Measurements from ENCODE around the gene LRRC7. TPM values are rescaled to one million over a fixed set of nuclear protein-coding genes. Genes with fewer than 3 reads are reported as not detected.

LRRC7 gene
- total and polyA plus RNA-seq, 2 of the 8 experiments (the other 6 are each of a cell fraction or from before 2014, with no cell fraction given) = 0.03 to 0.17 TPM

DNA sequence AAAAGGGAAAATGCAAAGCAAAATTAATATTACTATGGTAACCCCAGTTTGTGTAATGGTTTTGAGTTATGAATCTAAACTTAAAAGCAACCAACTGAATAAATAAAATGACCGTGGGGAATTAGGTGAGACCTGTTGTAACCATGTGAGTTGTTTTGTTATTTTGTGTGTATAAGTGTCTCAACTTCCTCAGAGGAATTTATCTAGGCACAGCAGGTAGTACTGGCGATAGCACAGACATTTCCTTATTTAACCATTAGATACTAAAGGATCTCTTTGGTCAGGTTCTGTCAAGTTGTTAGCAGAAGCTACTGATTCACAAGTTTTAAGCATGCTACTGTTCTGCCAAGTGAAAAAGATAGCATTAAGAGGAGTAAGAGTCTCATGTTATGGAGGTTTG, 39.3 kb upstream of the LRRC7 start (continued):
- TF ChIP-seq, protein P1, sequence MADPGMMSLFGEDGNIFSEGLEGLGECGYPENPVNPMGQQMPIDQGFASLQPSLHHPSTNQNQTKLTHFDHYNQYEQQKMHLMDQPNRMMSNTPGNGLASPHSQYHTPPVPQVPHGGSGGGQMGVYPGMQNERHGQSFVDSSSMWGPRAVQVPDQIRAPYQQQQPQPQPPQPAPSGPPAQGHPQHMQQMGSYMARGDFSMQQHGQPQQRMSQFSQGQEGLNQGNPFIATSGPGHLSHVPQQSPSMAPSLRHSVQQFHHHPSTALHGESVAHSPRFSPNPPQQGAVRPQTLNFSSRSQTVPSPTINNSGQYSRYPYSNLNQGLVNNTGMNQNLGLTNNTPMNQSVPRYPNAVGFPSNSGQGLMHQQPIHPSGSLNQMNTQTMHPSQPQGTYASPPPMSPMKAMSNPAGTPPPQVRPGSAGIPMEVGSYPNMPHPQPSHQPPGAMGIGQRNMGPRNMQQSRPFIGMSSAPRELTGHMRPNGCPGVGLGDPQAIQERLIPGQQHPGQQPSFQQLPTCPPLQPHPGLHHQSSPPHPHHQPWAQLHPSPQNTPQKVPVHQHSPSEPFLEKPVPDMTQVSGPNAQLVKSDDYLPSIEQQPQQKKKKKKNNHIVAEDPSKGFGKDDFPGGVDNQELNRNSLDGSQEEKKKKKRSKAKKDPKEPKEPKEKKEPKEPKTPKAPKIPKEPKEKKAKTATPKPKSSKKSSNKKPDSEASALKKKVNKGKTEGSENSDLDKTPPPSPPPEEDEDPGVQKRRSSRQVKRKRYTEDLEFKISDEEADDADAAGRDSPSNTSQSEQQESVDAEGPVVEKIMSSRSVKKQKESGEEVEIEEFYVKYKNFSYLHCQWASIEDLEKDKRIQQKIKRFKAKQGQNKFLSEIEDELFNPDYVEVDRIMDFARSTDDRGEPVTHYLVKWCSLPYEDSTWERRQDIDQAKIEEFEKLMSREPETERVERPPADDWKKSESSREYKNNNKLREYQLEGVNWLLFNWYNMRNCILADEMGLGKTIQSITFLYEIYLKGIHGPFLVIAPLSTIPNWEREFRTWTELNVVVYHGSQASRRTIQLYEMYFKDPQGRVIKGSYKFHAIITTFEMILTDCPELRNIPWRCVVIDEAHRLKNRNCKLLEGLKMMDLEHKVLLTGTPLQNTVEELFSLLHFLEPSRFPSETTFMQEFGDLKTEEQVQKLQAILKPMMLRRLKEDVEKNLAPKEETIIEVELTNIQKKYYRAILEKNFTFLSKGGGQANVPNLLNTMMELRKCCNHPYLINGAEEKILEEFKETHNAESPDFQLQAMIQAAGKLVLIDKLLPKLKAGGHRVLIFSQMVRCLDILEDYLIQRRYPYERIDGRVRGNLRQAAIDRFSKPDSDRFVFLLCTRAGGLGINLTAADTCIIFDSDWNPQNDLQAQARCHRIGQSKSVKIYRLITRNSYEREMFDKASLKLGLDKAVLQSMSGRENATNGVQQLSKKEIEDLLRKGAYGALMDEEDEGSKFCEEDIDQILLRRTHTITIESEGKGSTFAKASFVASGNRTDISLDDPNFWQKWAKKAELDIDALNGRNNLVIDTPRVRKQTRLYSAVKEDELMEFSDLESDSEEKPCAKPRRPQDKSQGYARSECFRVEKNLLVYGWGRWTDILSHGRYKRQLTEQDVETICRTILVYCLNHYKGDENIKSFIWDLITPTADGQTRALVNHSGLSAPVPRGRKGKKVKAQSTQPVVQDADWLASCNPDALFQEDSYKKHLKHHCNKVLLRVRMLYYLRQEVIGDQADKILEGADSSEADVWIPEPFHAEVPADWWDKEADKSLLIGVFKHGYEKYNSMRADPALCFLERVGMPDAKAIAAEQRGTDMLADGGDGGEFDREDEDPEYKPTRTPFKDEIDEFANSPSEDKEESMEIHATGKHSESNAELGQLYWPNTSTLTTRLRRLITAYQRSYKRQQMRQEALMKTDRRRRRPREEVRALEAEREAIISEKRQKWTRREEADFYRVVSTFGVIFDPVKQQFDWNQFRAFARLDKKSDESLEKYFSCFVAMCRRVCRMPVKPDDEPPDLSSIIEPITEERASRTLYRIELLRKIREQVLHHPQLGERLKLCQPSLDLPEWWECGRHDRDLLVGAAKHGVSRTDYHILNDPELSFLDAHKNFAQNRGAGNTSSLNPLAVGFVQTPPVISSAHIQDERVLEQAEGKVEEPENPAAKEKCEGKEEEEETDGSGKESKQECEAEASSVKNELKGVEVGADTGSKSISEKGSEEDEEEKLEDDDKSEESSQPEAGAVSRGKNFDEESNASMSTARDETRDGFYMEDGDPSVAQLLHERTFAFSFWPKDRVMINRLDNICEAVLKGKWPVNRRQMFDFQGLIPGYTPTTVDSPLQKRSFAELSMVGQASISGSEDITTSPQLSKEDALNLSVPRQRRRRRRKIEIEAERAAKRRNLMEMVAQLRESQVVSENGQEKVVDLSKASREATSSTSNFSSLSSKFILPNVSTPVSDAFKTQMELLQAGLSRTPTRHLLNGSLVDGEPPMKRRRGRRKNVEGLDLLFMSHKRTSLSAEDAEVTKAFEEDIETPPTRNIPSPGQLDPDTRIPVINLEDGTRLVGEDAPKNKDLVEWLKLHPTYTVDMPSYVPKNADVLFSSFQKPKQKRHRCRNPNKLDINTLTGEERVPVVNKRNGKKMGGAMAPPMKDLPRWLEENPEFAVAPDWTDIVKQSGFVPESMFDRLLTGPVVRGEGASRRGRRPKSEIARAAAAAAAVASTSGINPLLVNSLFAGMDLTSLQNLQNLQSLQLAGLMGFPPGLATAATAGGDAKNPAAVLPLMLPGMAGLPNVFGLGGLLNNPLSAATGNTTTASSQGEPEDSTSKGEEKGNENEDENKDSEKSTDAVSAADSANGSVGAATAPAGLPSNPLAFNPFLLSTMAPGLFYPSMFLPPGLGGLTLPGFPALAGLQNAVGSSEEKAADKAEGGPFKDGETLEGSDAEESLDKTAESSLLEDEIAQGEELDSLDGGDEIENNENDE (IDR thresholded peaks at IDR 0.05; ENCODE audit: insufficient replicate concordance, low read length) = no peak
- no peak for TF ChIP-seq TCF12 (IDR thresholded peaks at IDR 0.05; ENCODE audit: low read depth, low read length)
- no peak for TF ChIP-seq JUN (IDR thresholded peaks at IDR 0.05; ENCODE audit: low read depth, low read length)
- TF ChIP-seq SAP30 (IDR thresholded peaks at IDR 0.05; ENCODE audit: insufficient read depth, insufficient replicate concordance, low read length) = no peak
- TF ChIP-seq TBP (IDR thresholded peaks at IDR 0.05; ENCODE audit: low read depth, low read length) = no peak
- no peak for TF ChIP-seq NANOG (IDR thresholded peaks at IDR 0.05; ENCODE audit: insufficient read depth, low read depth, low read length, poor library complexity, severe bottlenecking)
- TF ChIP-seq EGR1 (IDR thresholded peaks at IDR 0.05; ENCODE audit: borderline replicate concordance, low read depth, low read length) = no peak
- TF ChIP-seq CBX5 (IDR thresholded peaks at IDR 0.05; ENCODE audit: low read depth, low read length) = no peak
- no peak for TF ChIP-seq SIN3A (conservative IDR thresholded peaks at IDR 0.05 in 1 of 2, IDR thresholded peaks at IDR 0.05 in 1 of 2; ENCODE audit: low read depth in 1 of 2, low read length in 2 of 2)
- TF ChIP-seq JUND (IDR thresholded peaks at IDR 0.05; ENCODE audit: low read length) = no peak
- no peak for TF ChIP-seq TAF1 (IDR thresholded peaks at IDR 0.05; ENCODE audit: low read depth, low read length)
- TF ChIP-seq HDAC2 (IDR thresholded peaks at IDR 0.05; ENCODE audit: borderline replicate concordance in 1 of 2, low read depth in 2 of 2, low read length in 2 of 2) = no peak
